Measurements from ENCODE around the gene PAX4.

The PAX4 gene

GRCh38 chr7:127609297-127609696 lies 8.6 kb downstream of the PAX4 start:
- Mint-ChIP-seq H3K27ac (no peak overlapping the region), H3K36me3 (ENCODE audit: low read depth) (no peaks in the 10 kb centered on the region), H3K27me3 (ENCODE audit: low read depth) (no peaks in the 10 kb centered on the region), H3K9me3 (no peaks in the 10 kb centered on the region), H3K4me1 (ENCODE audit: low read depth) (no peaks in the 10 kb centered on the region), H3K4me3 (no peak overlapping the region)
- DNase-seq (ENCODE audit: low spot score), result no peak

- no peak overlapping the region for H3K27ac Mint-ChIP-seq
- no peaks in the 10 kb centered on the region for H3K36me3 Mint-ChIP-seq (ENCODE audit: low read depth)
- H3K9me3 Mint-ChIP-seq, result no peaks in the 10 kb centered on the region
- H3K27me3 Mint-ChIP-seq (ENCODE audit: low read depth), result no peaks in the 10 kb centered on the region
- no peak overlapping the region for H3K4me3 Mint-ChIP-seq
- no peak for DNase-seq (ENCODE audit: low spot score)
- H3K4me1 Mint-ChIP-seq (ENCODE audit: low read depth), result no peaks in the 10 kb centered on the region
Measured at GRCh38 chr7:127608446-127608845, 9.5 kb downstream of the PAX4 start.

- no peak overlapping the region for H3K27ac Mint-ChIP-seq
- H3K4me1 Mint-ChIP-seq (ENCODE audit: low read depth), result peaks cover 1% of the 10 kb centered on the region
- H3K4me3 Mint-ChIP-seq, result no peak overlapping the region
- H3K9me3 Mint-ChIP-seq, result no peaks in the 10 kb centered on the region
- no peaks in the 10 kb centered on the region for H3K36me3 Mint-ChIP-seq (ENCODE audit: low read depth)
- no peak for DNase-seq (ENCODE audit: low spot score)
- H3K27me3 Mint-ChIP-seq (ENCODE audit: low read depth), result peaks cover 9% of the 10 kb centered on the region
Measured at GRCh38 chr7:127600885-127601284, 17.1 kb downstream of the PAX4 start.

GRCh38 chr7:127598318-127598717 lies 19.6 kb downstream of the PAX4 start:
- no peaks in the 10 kb centered on the region for H3K9me3 Mint-ChIP-seq
- no peak for DNase-seq (ENCODE audit: low spot score)

GRCh38 chr7:127595737-127596136 lies 22.2 kb downstream of the PAX4 start:
- no peak for DNase-seq (ENCODE audit: low spot score)
- Mint-ChIP-seq H3K27ac (no peak overlapping the region), H3K4me1 (ENCODE audit: low read depth) (peaks cover 1% of the 10 kb centered on the region), H3K4me3 (no peak overlapping the region), H3K9me3 (no peaks in the 10 kb centered on the region), H3K36me3 (ENCODE audit: low read depth) (peaks cover 12% of the 10 kb centered on the region), H3K27me3 (ENCODE audit: low read depth) (peaks cover 8% of the 10 kb centered on the region)

More at GRCh38 chr7:127598318-127598717, 19.6 kb downstream of the PAX4 start:
- Mint-ChIP-seq H3K4me1 (ENCODE audit: low read depth) (peaks cover 1% of the 10 kb centered on the region), H3K4me3 (no peak overlapping the region), H3K27ac (no peak overlapping the region), H3K27me3 (ENCODE audit: low read depth) (peaks cover 10% of the 10 kb centered on the region), H3K36me3 (ENCODE audit: low read depth) (no peaks in the 10 kb centered on the region)

- H3K4me3 Mint-ChIP-seq, result no peak overlapping the region
- no peak for DNase-seq (ENCODE audit: low spot score)
- H3K27ac Mint-ChIP-seq, result no peak overlapping the region
- peaks cover 7% of the 10 kb centered on the region for H3K4me1 Mint-ChIP-seq (ENCODE audit: low read depth)
- peaks cover 6% of the 10 kb centered on the region for H3K27me3 Mint-ChIP-seq (ENCODE audit: low read depth)
- peaks cover 19% of the 10 kb centered on the region for H3K36me3 Mint-ChIP-seq (ENCODE audit: low read depth)
- H3K9me3 Mint-ChIP-seq, result no peaks in the 10 kb centered on the region
Measured at GRCh38 chr7:127594490-127594889, 23.5 kb downstream of the PAX4 start.

- no peak overlapping the region for H3K27ac Mint-ChIP-seq
- H3K27me3 Mint-ChIP-seq (ENCODE audit: low read depth), result peaks cover 3% of the 10 kb centered on the region
- H3K4me1 Mint-ChIP-seq (ENCODE audit: low read depth), result peaks cover 12% of the 10 kb centered on the region
Measured at GRCh38 chr7:127592550-127592949, 25.4 kb downstream of the PAX4 start.

GRCh38 chr7:127591591-127591990 lies 26.4 kb downstream of the PAX4 start:
- H3K4me3 Mint-ChIP-seq, result no peak overlapping the region
- peaks cover 15% of the 10 kb centered on the region for H3K4me1 Mint-ChIP-seq (ENCODE audit: low read depth)
- no peak overlapping the region for H3K27ac Mint-ChIP-seq
- no peaks in the 10 kb centered on the region for H3K9me3 Mint-ChIP-seq
- H3K27me3 Mint-ChIP-seq (ENCODE audit: low read depth), result peaks cover 3% of the 10 kb centered on the region
- no peak for DNase-seq (ENCODE audit: low spot score)
- H3K36me3 Mint-ChIP-seq (ENCODE audit: low read depth), result peaks cover 21% of the 10 kb centered on the region

More at GRCh38 chr7:127592550-127592949, 25.4 kb downstream of the PAX4 start:
- H3K4me3 Mint-ChIP-seq, result no peak overlapping the region
- no peak for DNase-seq (ENCODE audit: low spot score)
- peaks cover 19% of the 10 kb centered on the region for H3K36me3 Mint-ChIP-seq (ENCODE audit: low read depth)
- H3K9me3 Mint-ChIP-seq, result no peaks in the 10 kb centered on the region

- Mint-ChIP-seq H3K27ac (no peak overlapping the region), H3K36me3 (ENCODE audit: low read depth) (peaks cover 21% of the 10 kb centered on the region), H3K4me1 (ENCODE audit: low read depth) (peaks cover 19% of the 10 kb centered on the region), H3K9me3 (no peaks in the 10 kb centered on the region), H3K27me3 (ENCODE audit: low read depth) (peaks cover 3% of the 10 kb centered on the region), H3K4me3 (no peak overlapping the region)
- DNase-seq (ENCODE audit: low spot score), result no peak
Measured at GRCh38 chr7:127591189-127591588, 26.8 kb downstream of the PAX4 start.

GRCh38 chr7:127589896-127590295 lies 28.0 kb downstream of the PAX4 start:
- peaks cover 21% of the 10 kb centered on the region for H3K36me3 Mint-ChIP-seq (ENCODE audit: low read depth)
- H3K9me3 Mint-ChIP-seq, result no peaks in the 10 kb centered on the region
- H3K27ac Mint-ChIP-seq, result peak overlapping the region; percentile 98
- no peaks in the 10 kb centered on the region for H3K27me3 Mint-ChIP-seq (ENCODE audit: low read depth)
- no peak for DNase-seq (ENCODE audit: low spot score)
- H3K4me3 Mint-ChIP-seq, result peak overlapping the region; percentile 96
- H3K4me1 Mint-ChIP-seq (ENCODE audit: low read depth), result peaks cover 26% of the 10 kb centered on the region

GRCh38 chr7:127588697-127589482 lies 29.1 kb downstream of the PAX4 start:
- Mint-ChIP-seq H3K9me3 (no peaks in the 10 kb centered on the region), H3K36me3 (ENCODE audit: low read depth) (peaks cover 27% of the 10 kb centered on the region), H3K4me1 (ENCODE audit: low read depth) (peaks cover 36% of the 10 kb centered on the region), H3K27ac (peak overlapping the region; percentile 98), H3K4me3 (peak overlapping the region; percentile 96), H3K27me3 (ENCODE audit: low read depth) (no peaks in the 10 kb centered on the region)
- DNase-seq (ENCODE audit: low spot score), result no peak

GRCh38 chr7:127588019-127588696 lies 29.8 kb downstream of the PAX4 start, which contains the start of gene ARF5:
Gene ARF5 (plus strand): TSS chr7:127588411. CDS start chr7:127588499, 88 bp downstream.
- Mint-ChIP-seq H3K27me3 (ENCODE audit: low read depth) (no peaks in the 10 kb centered on the region), H3K4me1 (ENCODE audit: low read depth) (peaks cover 41% of the 10 kb centered on the region), H3K27ac (peak within 1 kb of the TSS; percentile 98), H3K36me3 (ENCODE audit: low read depth) (peaks cover 27% of the 10 kb centered on the region), H3K9me3 (no peaks in the 10 kb centered on the region), H3K4me3 (peak within 1 kb of the TSS; percentile 96)
- DNase-seq (ENCODE audit: low spot score), result peak; percentile 85

- peaks cover 41% of the 10 kb centered on the region for H3K4me1 Mint-ChIP-seq (ENCODE audit: low read depth)
Measured at GRCh38 chr7:127587663-127588018, 30.3 kb downstream of the PAX4 start.

GRCh38 chr7:127586346-127586745 lies 31.6 kb downstream of the PAX4 start:
- peak overlapping the region; percentile 33 for H3K27ac Mint-ChIP-seq
- H3K4me1 Mint-ChIP-seq (ENCODE audit: low read depth), result peaks cover 45% of the 10 kb centered on the region
- peak overlapping the region; percentile 93 for H3K4me3 Mint-ChIP-seq
- no peak for DNase-seq (ENCODE audit: low spot score)
- peaks cover 29% of the 10 kb centered on the region for H3K36me3 Mint-ChIP-seq (ENCODE audit: low read depth)
- no peaks in the 10 kb centered on the region for H3K9me3 Mint-ChIP-seq
- H3K27me3 Mint-ChIP-seq (ENCODE audit: low read depth), result no peaks in the 10 kb centered on the region

More at GRCh38 chr7:127587663-127588018, 30.3 kb downstream of the PAX4 start:
- Mint-ChIP-seq H3K27me3 (ENCODE audit: low read depth) (no peaks in the 10 kb centered on the region), H3K4me3 (peak overlapping the region; percentile 93), H3K9me3 (no peaks in the 10 kb centered on the region), H3K36me3 (ENCODE audit: low read depth) (peaks cover 32% of the 10 kb centered on the region), H3K27ac (no peak overlapping the region)
- DNase-seq (ENCODE audit: low spot score), result no peak

Measured in T-helper 2 cell treated with Interferon-gamma antibody and Interleukin-4, amounts not matched to agents 5 μg/mL and 100 μg/mL, for 36 hours (primary cell).